HCT116 (cell line): ENCODE measurements around the gene MTHFD2L.

ENCODE experiments used
- POLR2A ChIP-seq: IDR thresholded peaks from 2 replicates; pipeline ENCODE4 v1.7.0; 2011; ENCODE audit warnings: borderline replicate concordance; ENCODE audit not compliant: insufficient read depth, insufficient read length; ENCODE audit errors: extremely low read depth
- TF ChIP-seq, protein P1 (sequence below): IDR thresholded peaks from 2 replicates; pipeline ENCODE4 v1.6.1; 2012
- TF ChIP-seq, protein P2 (sequence below): IDR thresholded peaks from 2 replicates; pipeline ENCODE4 v1.6.1; 2012; ENCODE audit warnings: low read depth

DNA sequence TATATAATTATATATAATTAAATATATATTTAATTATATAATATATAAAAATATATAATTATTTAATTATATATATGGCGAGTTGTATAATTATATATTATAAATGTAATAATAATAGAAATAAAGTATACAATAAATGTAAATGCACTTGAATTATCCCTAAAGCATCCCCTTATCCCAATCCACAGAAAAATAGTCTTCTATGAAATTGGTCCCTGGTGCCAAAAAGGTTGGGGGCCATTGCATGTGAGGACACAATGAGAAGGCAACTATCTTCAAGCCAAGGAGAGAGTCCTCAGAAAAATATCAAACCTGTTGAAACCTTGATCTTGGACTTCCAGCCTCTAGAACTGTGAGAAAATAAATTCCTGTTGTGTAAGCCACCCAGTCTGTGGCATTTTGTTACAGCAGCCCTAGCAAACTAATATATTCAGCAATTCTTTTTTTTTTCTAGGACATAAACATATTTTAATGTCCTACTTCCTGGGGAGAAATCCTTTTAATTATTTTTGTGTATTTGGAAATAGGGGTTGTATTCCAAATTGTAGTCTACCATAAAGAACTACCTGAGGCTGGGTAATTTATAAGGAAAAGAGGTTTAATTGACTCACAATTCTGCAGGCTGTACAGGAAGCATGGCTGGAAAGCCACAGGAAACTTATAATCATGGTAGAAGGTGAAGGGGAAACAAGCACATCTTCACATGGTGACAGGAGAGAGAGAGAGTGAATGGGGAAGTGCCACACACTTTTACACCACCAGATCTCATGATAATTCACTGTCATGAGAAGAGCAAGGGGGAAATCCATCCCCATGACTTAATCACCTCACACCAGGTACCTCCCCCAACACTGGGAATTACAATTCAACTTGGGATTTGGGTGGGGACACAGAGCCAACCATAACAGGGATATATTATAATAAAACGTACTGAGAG is 36.0 kb upstream of the MTHFD2L start:
- TF ChIP-seq POLR2A: no peak
- TF ChIP-seq, protein P1, sequence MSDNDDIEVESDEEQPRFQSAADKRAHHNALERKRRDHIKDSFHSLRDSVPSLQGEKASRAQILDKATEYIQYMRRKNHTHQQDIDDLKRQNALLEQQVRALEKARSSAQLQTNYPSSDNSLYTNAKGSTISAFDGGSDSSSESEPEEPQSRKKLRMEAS: no peak
- TF ChIP-seq, protein P2, sequence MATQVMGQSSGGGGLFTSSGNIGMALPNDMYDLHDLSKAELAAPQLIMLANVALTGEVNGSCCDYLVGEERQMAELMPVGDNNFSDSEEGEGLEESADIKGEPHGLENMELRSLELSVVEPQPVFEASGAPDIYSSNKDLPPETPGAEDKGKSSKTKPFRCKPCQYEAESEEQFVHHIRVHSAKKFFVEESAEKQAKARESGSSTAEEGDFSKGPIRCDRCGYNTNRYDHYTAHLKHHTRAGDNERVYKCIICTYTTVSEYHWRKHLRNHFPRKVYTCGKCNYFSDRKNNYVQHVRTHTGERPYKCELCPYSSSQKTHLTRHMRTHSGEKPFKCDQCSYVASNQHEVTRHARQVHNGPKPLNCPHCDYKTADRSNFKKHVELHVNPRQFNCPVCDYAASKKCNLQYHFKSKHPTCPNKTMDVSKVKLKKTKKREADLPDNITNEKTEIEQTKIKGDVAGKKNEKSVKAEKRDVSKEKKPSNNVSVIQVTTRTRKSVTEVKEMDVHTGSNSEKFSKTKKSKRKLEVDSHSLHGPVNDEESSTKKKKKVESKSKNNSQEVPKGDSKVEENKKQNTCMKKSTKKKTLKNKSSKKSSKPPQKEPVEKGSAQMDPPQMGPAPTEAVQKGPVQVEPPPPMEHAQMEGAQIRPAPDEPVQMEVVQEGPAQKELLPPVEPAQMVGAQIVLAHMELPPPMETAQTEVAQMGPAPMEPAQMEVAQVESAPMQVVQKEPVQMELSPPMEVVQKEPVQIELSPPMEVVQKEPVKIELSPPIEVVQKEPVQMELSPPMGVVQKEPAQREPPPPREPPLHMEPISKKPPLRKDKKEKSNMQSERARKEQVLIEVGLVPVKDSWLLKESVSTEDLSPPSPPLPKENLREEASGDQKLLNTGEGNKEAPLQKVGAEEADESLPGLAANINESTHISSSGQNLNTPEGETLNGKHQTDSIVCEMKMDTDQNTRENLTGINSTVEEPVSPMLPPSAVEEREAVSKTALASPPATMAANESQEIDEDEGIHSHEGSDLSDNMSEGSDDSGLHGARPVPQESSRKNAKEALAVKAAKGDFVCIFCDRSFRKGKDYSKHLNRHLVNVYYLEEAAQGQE: no peak
